ENCODE measurements around the gene LRRC75A. TPM values are rescaled to one million over a fixed set of nuclear protein-coding genes. Genes with fewer than 3 reads are reported as not detected.

Gene LRRC75A
- total RNA-seq, 1 donor: 11.0 TPM

GRCh38 chr17:16473044-16474011, 18.7 kb downstream of the LRRC75A start:
- no peak for DNase-seq (ENCODE audit: low read depth in 2 of 3, low spot score in 2 of 3)

DNA sequence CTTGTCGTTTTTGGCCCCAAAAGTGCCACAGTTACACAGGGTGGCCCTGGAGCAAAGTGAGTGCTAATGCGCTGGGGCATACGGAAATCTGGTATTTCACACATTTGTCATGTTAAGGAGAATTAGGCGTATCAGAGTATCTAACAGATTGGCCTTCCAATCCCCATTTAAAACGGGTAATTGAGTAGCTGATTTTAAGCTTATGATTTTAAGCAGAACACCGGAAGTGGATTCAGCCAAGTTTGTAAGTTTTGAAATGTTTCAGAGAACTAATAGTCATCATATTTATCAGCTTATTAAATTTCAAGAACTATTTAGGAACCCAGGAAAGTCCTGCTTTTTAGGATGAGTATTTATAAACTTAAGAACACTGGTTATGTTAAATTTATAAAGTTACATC, 19.5 kb downstream of the LRRC75A start:
- DNase-seq (ENCODE audit: low read depth in 2 of 3, low spot score in 2 of 3): no peak

DNA sequence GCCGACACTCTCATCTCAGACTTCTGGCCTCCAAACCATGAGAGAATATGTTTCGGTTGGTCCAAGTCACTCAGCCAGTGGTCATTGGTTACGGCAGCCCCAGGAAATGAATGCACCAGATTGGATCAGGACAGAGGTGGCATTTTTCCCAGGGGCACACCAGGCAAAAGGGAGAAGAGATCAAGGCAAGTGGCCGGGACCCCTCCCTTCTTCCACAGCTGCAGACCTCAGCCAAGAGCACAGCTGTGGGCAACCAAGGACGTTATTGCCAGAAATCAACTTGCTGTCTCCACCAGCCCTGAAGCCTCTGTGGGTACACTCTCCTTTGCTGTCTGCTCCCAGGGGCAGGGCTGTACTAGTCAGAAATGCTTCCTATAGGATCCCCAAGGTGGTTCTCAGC, 20.7 kb downstream of the LRRC75A start:
- no peak for DNase-seq (ENCODE audit: low read depth in 2 of 3, low spot score in 2 of 3)

- no peak for DNase-seq (ENCODE audit: low read depth in 2 of 3, low spot score in 2 of 3)
These were observed 21.7 kb downstream of the LRRC75A start for GRCh38 chr17:16470265-16470664.

DNA sequence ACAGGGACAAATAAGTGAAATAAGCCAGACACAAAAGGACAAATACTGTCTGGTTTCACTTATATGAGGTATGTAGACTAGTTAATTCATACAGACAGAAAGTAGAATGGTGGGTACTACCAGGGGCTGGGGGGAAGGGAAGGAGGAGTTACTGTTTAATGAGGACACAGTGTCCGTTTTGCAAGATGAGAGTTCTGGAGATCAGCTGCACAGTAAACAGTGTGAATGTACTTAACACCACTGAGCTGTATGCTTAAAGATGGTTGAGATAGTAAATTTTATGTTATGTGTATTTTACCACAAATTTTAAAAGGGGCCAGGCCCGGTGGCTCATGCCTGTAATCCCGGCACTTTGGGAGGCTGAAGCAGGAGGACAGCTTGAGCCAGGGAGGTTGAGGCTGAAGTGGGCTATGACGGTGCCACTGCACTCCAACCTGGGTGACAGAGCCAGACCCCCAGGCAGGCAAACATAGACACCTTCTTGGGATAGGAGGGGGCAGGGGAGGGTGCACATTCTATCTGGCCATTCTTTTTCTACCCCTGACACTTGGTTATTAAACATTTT, 23.5 kb downstream of the LRRC75A start:
- no peak for DNase-seq (ENCODE audit: low read depth in 2 of 3, low spot score in 2 of 3)

DNA sequence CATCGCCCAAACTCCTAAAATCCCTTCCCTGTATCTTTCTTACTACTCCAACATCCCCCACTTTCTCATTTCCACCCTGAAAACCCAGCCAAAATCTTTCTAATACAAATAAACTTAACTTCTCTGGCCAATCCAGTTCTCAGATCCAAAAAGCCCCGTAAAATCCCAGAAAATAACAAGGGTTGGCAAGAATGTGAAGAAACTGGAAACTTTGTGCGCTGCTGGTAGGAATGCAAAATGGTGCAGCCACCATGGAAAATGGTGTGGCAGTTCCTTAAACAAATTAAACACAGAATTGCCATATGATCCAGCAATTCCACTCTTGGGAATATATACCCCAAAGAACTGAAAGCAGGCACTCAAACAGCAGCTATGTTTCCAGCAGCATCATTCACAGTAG, 24.1 kb downstream of the LRRC75A start:
- no peak for DNase-seq (ENCODE audit: low read depth in 2 of 3, low spot score in 2 of 3)

DNA sequence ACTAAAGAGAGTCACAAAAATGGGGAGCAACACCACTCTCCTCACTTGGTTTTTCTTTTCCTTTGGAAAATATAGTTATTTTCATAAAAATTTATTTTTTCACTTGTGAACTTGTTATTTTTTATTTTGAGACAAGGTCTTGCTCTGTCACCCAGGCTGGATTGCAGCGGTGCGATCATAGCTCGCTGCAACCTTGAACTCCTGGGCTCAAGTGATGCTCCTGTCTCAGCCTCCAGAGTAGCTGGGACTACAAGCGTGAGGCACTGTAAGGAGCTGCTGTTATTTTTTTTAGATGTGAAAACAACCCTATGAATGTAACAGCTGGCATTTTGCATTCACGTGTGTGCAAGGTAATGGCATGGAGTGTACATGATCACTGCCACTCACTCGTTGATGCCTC, 24.9 kb downstream of the LRRC75A start:
- DNase-seq (ENCODE audit: low read depth in 2 of 3, low spot score in 2 of 3): no peak

GRCh38 chr17:16466407-16466806, 25.6 kb downstream of the LRRC75A start:
- no peak for DNase-seq (ENCODE audit: low read depth in 2 of 3, low spot score in 2 of 3)

- no peak for DNase-seq (ENCODE audit: low read depth in 2 of 3, low spot score in 2 of 3)
These were observed 26.1 kb downstream of the LRRC75A start for GRCh38 chr17:16465861-16466338.

DNA sequence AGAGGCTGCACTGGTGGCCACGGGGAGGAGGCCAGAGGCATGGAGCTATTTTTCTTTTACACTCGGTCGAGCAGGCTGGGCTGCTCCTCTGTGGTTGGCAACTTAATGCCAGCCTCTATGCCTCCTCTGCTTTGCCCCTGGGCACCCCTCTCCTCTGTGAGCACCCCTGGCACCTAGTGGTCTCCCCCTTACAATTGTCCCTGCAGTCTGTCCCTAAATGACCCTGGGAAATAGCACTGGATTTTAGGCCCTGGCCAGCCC, 27.0 kb downstream of the LRRC75A start:
- no peak for DNase-seq (ENCODE audit: low read depth in 2 of 3, low spot score in 2 of 3)

GRCh38 chr17:16464303-16465051, 27.5 kb downstream of the LRRC75A start:
- no peak for DNase-seq (ENCODE audit: low read depth in 2 of 3, low spot score in 2 of 3)

DNA sequence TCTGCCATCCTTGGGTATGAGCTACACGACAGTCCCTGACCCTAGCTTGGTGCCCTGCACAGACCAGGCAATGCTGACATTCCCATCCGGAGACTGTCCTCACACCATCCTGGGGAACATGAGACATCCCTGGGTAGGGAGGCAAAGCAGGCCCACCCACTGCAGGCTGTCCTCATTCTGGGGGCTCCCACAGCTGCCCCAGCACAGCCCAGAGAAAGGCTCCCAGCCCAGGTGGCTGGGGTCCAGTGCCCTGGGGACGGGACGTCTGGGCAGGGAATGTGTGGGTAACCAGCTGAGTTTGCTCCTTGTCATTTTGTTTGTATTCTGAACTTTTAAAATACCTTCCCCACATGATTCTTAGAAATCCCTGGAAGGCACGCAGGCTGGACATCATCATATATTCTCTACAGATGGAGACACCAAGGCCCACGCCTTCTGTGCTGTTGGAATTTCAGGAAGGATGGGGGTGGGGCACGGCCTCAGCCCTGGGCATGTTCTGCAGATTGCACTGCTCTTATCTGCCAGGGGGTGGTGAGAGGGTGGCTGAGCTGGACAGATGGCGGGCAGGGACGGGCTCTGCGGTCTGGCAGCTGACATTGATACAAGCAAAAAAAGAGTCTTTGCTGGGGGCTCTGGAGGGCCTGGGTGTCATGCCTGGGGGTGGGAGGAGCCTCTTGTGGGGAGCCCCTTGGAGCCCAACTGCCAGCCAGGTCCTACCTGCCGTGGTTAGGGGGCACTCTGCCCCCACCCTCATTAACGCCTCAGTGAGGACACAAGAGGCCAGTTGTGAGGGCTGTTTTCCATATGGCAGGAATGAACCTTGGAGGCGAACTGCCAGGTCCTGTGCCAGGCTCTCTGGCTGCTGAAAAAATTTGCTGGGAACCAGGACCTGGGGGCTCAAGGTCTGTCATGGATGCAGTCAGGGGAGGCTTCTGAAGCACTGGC, 28.4 kb downstream of the LRRC75A start:
- no peak for DNase-seq (ENCODE audit: low read depth in 2 of 3, low spot score in 2 of 3)

GRCh38 chr17:16462070-16462864, 29.7 kb downstream of the LRRC75A start:
- DNase-seq (ENCODE audit: low read depth in 2 of 3, low spot score in 2 of 3): no peak

GRCh38 chr17:16461606-16461866, 30.5 kb downstream of the LRRC75A start:
- DNase-seq (ENCODE audit: low read depth in 2 of 3, low spot score in 2 of 3): no peak

DNA sequence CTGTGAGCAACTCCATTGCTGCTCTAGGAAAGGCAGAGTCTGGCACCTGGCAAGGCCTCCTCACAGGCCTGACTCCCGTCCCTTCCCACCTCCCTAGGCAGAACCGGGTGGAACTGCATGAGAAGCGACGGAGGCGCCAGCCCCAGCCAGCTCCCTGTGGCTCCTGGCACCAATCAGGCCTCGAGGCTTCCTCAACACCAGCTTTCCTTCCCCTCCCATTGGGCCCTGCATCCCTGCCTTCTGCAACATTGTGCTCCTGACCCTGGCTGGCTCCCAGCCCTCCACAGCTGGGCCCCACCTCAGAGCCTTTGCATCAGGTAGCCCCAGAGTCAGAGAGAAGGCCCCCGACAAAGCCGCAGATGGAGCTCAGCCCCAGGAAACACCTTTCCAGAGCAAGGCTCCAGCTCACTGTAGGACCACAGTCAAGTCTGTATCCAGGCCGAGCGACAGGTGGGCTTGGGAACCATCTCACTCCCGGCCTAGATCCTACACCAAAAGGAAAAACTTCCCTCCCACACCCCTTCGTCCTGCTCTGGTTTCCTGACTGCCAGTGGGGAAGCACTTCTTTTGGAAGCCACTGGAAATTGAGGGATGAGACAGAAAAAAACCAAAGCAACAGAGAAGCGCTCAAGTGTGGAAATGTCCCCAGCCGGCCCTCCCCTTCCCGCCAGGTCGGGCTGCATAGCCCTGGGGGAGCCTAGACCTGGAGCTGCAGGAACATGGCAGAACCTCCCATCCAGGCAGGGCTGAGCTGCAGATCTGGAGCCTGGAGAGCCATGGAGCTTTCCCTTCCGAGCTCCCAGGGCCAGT, 31.0 kb downstream of the LRRC75A start:
- no peak for DNase-seq (ENCODE audit: low read depth in 2 of 3, low spot score in 2 of 3)

DNA sequence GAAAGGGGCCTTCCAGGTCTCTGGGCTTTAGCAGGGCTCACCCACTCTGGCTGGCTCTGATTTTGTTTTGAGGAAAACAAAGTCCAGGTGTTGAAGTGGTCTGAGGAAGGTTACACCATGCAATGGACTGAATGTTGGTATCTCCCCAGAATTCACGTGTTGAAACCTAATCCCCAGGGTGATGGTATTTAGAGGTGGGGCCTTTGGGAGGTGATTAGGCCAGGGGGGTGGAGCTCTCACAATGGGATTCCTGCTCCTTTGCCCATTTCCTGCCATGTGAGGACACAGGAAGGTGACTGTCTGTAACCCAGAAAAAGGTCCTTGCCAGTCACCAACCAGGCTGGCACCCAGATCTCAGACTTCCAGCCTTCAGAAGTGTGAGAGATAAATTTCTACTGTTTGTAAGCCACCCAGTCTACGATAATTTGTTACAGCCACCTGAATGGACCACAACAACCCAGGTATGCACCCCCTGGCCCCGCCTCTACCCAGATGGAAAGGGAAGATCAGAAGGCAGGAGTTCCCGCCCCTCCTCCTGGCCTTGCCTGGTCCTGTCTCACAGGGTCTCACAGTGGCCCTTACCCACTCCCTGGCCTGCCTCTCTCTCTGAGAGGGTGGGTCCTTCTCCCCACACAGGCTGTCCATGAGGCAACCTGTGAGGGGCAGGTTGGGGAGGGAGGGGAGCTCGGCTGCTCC, 32.0 kb downstream of the LRRC75A start:
- DNase-seq (ENCODE audit: low read depth in 2 of 3, low spot score in 2 of 3): no peak

DNA sequence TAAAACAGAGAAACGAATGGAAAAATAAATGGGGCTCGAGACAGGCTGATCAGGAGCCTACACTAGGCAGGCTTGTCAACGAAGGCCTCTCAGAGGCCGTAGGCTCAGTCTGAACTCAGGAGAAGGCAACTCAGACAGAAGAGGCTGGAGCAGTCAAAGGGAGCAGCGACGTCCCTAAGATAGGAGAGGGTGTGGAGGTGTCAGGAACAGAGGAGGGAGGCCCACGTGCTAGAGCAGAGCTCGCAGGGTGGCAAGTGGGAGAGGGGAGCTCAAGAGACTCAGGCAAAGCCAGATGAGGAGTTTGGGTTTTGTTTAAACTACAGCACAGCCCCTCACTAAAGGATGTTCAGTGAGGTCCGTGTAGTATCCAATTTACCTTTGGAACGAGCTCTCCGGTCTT, 32.7 kb downstream of the LRRC75A start:
- DNase-seq (ENCODE audit: low read depth in 2 of 3, low spot score in 2 of 3): no peak

DNA sequence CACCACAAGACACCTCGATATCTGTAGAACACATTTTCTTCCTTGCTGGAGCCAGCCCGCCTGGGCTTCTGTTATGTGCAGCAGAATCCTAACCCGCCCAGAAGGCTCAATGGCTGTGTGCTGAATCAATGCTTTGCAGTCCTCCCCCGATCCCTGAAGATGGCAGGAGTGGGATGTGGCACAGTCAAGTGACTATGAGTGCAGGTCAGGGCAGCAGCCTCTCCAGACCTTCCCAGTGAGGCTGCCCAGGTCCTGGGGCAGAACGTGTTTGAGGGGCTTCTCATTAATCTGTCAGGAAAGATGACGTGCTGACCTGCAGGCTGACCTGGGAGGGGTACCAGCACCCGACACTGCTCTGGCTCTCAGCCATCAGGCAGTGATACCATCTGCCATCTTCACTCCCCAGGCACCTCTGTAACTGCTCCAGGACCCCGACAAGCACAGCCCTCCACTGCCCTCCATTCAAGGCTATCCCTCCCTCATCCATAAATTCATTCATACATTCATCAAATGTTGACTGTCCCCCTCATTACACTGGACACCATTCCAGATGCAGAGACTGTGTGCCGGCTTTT, 35.2 kb downstream of the LRRC75A start:
- no peak for DNase-seq (ENCODE audit: low read depth in 2 of 3, low spot score in 2 of 3)

Data from hematopoietic multipotent progenitor cell (in vitro differentiated cells).